ENCODE measurements around the gene HNRNPAB. TPM values are rescaled to one million over a fixed set of nuclear protein-coding genes. Genes with fewer than 3 reads are reported as not detected.

HNRNPAB gene
- total RNA-seq, 4 donors from 2014 or later, result 115 to 199 (median 169) TPM

- in situ Hi-C loops (cut with MboI; ENCODE audit: low pct_ligation_motif_present in 1 of 4, low pct_unique_long_range_greater_than_20kb in 1 of 4, low sequenced_read_pairs in 3 of 4), result no loop called here
- TF ChIP-seq POLR2AphosphoS5 (IDR thresholded peaks at IDR 0.05), result no peak
- no peak for TF ChIP-seq POLR2A (IDR thresholded peaks at IDR 0.05)
- TF ChIP-seq EP300 (IDR thresholded peaks at IDR 0.05; ENCODE audit: low read depth), result no peak
- TF ChIP-seq, protein P1, sequence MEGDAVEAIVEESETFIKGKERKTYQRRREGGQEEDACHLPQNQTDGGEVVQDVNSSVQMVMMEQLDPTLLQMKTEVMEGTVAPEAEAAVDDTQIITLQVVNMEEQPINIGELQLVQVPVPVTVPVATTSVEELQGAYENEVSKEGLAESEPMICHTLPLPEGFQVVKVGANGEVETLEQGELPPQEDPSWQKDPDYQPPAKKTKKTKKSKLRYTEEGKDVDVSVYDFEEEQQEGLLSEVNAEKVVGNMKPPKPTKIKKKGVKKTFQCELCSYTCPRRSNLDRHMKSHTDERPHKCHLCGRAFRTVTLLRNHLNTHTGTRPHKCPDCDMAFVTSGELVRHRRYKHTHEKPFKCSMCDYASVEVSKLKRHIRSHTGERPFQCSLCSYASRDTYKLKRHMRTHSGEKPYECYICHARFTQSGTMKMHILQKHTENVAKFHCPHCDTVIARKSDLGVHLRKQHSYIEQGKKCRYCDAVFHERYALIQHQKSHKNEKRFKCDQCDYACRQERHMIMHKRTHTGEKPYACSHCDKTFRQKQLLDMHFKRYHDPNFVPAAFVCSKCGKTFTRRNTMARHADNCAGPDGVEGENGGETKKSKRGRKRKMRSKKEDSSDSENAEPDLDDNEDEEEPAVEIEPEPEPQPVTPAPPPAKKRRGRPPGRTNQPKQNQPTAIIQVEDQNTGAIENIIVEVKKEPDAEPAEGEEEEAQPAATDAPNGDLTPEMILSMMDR (IDR thresholded peaks at IDR 0.05), result no peak
- WGBS, 2 donors (ENCODE audit: low coverage in 1 of 2), result 79% methylated on average over 2 of the region's 2 CpGs; no CpG with 5 or more reads in 1 of the 2 donors
- Histone ChIP-seq H3K27me3 (peaks cover 12% of the 10 kb centered on the region), H3K4me1 (no peaks in the 10 kb centered on the region), H3K9me3 (no peaks in the 10 kb centered on the region), H3K27ac (no peak overlapping the region), H3K4me3 (no peak overlapping the region), H3K36me3 (no peaks in the 10 kb centered on the region)
- intact Hi-C loops (cut with DNase I; ENCODE audit: low total_unique reads), result no loop called here
- DNase-seq, result no peak
Observed at GRCh38 chr5:178192244-178192643, 12.1 kb upstream of the HNRNPAB start.

DNA sequence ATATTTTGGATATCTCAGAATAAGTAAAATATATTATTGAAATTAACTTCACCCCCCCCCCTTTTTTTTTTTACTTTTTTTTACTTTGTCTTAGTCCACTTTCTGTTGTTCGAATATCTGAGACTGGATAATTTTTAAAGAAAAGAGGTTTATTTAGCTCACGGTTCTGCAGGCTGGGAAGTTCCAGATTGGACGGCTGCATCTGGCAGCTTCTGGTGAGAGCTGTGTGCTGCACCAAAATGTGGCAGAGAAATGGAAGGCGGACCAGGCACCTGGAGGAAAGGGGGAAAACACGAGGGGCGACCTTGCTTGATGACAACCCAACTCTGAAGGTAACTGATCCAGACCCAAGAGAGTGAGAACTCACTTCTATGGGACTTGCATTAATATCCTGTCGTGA is 11.5 kb upstream of the HNRNPAB start:
- Histone ChIP-seq H3K4me3 (no peak overlapping the region), H3K27ac (no peak overlapping the region), H3K9me3 (no peaks in the 10 kb centered on the region), H3K27me3 (peaks cover 12% of the 10 kb centered on the region), H3K4me1 (no peaks in the 10 kb centered on the region), H3K36me3 (no peaks in the 10 kb centered on the region)
- WGBS, 2 donors (ENCODE audit: low coverage in 1 of 2), result 90% methylated on average over 7 of the region's 7 CpGs
- TF ChIP-seq POLR2A (IDR thresholded peaks at IDR 0.05) (no peak), POLR2AphosphoS5 (IDR thresholded peaks at IDR 0.05) (no peak), EP300 (IDR thresholded peaks at IDR 0.05; ENCODE audit: low read depth) (no peak)
- TF ChIP-seq, protein P1 (IDR thresholded peaks at IDR 0.05), result no peak
- in situ Hi-C loops (cut with MboI; ENCODE audit: low pct_ligation_motif_present in 1 of 4, low pct_unique_long_range_greater_than_20kb in 1 of 4, low sequenced_read_pairs in 3 of 4), result no loop called here
- no peak for DNase-seq
- intact Hi-C loops (cut with DNase I; ENCODE audit: low total_unique reads), result no loop called here

- intact Hi-C loops (cut with DNase I; ENCODE audit: low total_unique reads) (no loop called here), in situ Hi-C loops (cut with MboI; ENCODE audit: low pct_ligation_motif_present in 1 of 4, low pct_unique_long_range_greater_than_20kb in 1 of 4, low sequenced_read_pairs in 3 of 4) (no loop called here)
- DNase-seq, result no peak
- Histone ChIP-seq H3K4me1 (no peaks in the 10 kb centered on the region), H3K27me3 (peaks cover 12% of the 10 kb centered on the region), H3K9me3 (no peaks in the 10 kb centered on the region), H3K4me3 (no peak overlapping the region), H3K36me3 (no peaks in the 10 kb centered on the region), H3K27ac (no peak overlapping the region)
- 48 to 66% methylated on average over 8 of the region's 8 CpGs for WGBS, 2 donors (ENCODE audit: low coverage in 1 of 2)
- TF ChIP-seq POLR2A (IDR thresholded peaks at IDR 0.05), result no peak
- TF ChIP-seq, protein P1 (IDR thresholded peaks at IDR 0.05), result no peak
- no peak for TF ChIP-seq EP300 (IDR thresholded peaks at IDR 0.05; ENCODE audit: low read depth)
- no peak for TF ChIP-seq POLR2AphosphoS5 (IDR thresholded peaks at IDR 0.05)
Observed at GRCh38 chr5:178193251-178193809, 11.0 kb upstream of the HNRNPAB start.

DNA sequence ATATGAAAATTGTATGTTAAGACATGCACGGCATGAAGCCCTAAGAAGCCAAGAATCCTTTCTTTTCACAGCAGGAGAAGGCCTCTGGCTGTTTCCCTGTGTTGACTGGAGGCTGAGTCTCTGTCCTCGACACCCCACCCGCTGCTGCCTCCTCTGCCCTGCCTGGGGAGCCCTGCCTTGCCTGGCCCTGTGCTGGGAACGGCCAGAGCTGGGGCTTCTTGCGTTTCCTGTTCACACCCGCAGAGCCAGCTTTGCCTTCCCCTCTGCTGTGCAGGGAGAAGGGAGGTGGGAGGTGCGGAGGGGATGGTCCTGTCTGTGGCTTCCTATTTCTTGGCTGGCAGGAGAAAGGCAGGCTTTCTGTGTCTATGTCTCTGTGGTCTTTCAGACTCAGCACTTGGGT is 10.3 kb upstream of the HNRNPAB start:
- Histone ChIP-seq H3K4me1 (no peaks in the 10 kb centered on the region), H3K27ac (no peak overlapping the region), H3K9me3 (no peaks in the 10 kb centered on the region), H3K36me3 (no peaks in the 10 kb centered on the region), H3K27me3 (peaks cover 12% of the 10 kb centered on the region), H3K4me3 (no peak overlapping the region)
- no peak for DNase-seq
- 54 to 67% methylated on average over 1 to 7 of the region's 7 CpGs for WGBS, 2 donors (ENCODE audit: low coverage in 1 of 2)
- TF ChIP-seq EP300 (IDR thresholded peaks at IDR 0.05; ENCODE audit: low read depth) (no peak), POLR2AphosphoS5 (IDR thresholded peaks at IDR 0.05) (no peak), POLR2A (IDR thresholded peaks at IDR 0.05) (no peak)
- TF ChIP-seq, protein P1 (IDR thresholded peaks at IDR 0.05), result no peak
- in situ Hi-C loops (cut with MboI; ENCODE audit: low pct_ligation_motif_present in 1 of 4, low pct_unique_long_range_greater_than_20kb in 1 of 4, low sequenced_read_pairs in 3 of 4) (no loop called here), intact Hi-C loops (cut with DNase I; ENCODE audit: low total_unique reads) (no loop called here)
